ENCODE results near the gene METRNL.

METRNL gene

DNA sequence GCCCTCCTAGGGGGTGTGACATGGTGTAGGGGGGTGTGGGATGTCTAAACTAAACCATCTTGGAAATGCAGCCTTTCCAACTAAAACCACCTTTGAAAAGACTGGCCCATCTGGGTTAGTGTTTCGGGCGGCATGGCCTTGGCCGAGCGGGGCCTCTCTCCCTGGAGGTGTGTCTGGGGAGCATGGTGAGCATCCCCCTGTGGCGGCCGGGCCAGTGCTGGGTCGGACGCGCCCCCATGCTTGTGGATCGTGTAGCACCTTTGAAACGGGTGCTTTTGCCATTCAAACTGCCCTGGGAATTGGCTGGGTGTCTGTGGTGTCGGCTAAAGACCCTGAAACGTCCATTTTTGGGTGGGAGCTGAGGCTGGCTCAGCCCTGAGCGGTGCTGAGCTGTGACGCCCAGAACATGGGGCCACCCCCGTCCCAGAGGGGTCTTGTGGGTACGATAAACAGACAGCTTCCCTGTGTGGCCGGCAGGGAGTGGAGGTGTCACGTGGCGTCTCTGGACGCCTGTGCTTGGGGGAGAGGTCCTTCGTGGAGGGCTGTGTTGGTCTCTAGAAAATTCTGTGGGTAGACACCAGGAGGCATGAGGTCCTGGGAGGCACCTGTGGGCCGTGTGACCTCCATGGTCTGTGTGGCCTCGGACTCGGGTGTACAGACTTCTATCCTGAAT lies 6.3 kb downstream of the METRNL start:
- H3K4me3 ChIP-seq (ENCODE audit: control insufficient read depth, low read depth, low read length), result no peak overlapping the region
- no peak for DNase-seq (ENCODE audit: low read depth)
- TF ChIP-seq, protein P1, sequence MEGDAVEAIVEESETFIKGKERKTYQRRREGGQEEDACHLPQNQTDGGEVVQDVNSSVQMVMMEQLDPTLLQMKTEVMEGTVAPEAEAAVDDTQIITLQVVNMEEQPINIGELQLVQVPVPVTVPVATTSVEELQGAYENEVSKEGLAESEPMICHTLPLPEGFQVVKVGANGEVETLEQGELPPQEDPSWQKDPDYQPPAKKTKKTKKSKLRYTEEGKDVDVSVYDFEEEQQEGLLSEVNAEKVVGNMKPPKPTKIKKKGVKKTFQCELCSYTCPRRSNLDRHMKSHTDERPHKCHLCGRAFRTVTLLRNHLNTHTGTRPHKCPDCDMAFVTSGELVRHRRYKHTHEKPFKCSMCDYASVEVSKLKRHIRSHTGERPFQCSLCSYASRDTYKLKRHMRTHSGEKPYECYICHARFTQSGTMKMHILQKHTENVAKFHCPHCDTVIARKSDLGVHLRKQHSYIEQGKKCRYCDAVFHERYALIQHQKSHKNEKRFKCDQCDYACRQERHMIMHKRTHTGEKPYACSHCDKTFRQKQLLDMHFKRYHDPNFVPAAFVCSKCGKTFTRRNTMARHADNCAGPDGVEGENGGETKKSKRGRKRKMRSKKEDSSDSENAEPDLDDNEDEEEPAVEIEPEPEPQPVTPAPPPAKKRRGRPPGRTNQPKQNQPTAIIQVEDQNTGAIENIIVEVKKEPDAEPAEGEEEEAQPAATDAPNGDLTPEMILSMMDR (IDR thresholded peaks at IDR 0.05; ENCODE audit: control insufficient read depth, insufficient read depth, low read depth, low read length, missing control alignments), result no peak

DNA sequence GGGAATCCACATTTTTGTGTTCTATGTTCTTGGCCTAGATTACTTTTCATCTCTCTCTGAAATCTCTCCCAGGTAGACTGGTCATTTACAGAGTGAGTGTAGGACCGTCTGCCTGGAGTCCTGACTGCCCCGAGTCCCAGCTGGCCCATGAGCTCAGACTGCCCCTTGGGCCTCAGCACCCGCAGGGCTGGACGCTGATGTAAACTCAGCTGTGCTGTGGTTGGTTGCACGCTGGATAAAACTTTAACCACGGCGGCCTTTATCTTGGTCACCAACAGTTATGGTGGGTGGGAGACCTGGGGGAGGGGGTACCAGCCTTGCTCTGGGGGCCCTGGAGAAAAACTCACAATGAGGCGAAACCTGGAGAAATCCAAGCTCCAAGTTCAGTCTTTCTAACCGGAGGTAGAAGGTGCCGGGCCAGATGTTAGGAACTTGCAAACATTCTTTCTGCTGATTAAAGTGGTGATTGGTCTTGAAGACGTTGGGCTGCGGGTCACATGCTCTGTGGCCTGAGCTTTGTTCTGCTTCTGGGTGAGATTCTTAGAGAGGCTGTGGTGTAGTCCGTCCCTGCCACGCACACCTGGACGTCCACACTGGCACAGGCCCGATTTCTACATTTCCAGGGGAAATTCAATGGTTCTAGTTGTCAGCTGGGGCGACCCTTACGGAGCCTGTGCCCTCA lies 6.9 kb downstream of the METRNL start:
- no peak for DNase-seq (ENCODE audit: low read depth)
- no peak overlapping the region for H3K4me3 ChIP-seq (ENCODE audit: control insufficient read depth, low read depth, low read length)
- TF ChIP-seq, protein P1 (IDR thresholded peaks at IDR 0.05; ENCODE audit: control insufficient read depth, insufficient read depth, low read depth, low read length, missing control alignments), result no peak

DNA sequence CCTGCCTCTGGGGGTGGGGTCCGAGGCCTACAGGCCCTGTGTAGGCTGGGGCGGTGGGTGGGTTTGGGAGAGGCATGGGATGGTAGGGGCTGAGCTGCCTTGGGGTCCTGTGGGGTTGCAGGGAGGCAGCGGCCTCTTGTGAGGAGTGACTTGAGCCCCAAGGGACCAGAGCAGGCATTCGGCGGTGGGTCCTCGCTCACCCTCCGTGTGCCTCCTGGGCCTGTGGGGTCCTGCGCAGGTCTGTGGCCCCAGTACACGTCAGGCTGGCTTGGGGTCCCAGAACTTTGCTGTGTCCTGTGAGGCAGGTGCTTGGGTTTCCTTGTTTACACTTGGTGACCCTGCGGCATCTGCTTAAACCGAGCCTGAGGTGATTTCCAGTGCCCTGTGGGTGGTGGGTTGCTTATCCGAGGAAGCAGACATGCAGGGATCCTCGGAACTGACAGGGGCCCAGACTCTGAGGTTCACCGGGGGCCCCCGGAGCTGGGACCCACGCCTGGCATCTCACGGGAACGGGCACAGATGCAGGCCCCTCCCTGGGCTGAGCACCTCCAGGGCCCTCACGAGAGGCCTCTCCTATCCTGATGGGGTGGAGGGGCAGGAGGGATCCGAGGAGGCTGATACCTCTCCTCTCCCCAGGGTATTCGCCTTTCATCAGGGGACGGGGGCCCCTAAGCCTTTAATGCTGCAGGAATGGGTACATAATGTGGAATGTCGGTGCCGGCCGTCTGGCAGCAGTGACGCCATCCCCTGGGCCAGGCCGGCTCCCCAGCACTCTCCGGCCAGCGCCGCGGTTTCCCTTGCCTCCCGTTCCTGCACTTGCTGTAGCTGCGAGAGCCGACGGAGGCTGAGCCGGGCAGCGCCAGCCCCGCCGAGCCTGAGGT lies 7.7 kb downstream of the METRNL start:
- H3K4me3 ChIP-seq (ENCODE audit: control insufficient read depth, low read depth, low read length), result no peak overlapping the region
- TF ChIP-seq, protein P1 (IDR thresholded peaks at IDR 0.05; ENCODE audit: control insufficient read depth, insufficient read depth, low read depth, low read length, missing control alignments), result no peak
- no peak for DNase-seq (ENCODE audit: low read depth)

DNA sequence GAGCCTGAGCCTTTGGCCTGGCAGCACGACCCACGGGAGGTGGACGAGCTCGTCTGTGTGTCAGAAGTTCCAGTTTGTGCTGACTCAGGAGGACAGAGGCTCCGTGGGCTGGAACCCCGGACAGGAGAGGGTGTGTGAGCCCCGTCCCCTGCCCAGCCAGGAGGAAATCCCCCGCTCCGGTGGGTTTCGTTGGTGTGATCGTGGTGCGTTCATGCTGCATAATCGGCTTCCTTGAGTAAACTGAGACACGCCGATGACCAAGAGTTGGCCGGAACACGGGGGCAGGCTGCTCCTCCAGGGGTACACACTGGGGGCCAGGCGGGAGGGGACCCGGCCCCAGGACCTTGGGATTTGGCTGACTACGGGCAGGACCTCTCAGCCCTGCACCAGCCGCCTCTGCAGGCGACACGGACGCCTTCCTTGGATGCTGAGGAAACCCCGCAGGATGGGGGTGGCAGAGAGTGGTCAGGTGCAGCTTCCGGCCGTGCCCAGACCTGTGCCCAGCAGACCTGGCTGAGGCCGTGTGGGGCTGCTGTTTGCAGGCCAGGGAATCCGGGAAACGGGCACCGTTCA lies 8.5 kb downstream of the METRNL start:
- no peak overlapping the region for H3K4me3 ChIP-seq (ENCODE audit: control insufficient read depth, low read depth, low read length)
- no peak for DNase-seq (ENCODE audit: low read depth)
- TF ChIP-seq, protein P1 (IDR thresholded peaks at IDR 0.05; ENCODE audit: control insufficient read depth, insufficient read depth, low read depth, low read length, missing control alignments), result no peak

DNA sequence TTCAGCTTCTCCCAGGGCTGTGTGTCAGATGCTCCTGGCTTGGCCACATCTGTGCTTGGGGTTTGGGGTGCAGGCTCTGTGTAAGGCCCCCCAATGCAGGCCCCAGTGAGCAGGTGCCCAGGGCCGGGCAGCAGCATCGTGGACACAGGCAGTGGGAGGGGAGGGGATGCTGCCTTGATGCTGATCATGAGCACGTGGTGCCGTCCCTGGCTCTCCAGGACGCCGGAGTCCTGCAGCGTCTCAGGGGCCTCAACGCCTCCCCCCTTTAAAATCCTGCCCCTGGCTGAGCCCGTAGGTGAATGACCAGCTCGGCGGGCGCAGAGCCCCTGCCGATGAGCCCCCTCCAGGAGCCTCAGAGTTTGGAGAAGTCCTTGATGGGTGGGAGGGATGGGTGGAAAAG lies 9.0 kb downstream of the METRNL start:
- H3K4me3 ChIP-seq (ENCODE audit: control insufficient read depth, low read depth, low read length), result no peak overlapping the region
- TF ChIP-seq, protein P1 (IDR thresholded peaks at IDR 0.05; ENCODE audit: control insufficient read depth, insufficient read depth, low read depth, low read length, missing control alignments), result no peak
- DNase-seq (ENCODE audit: low read depth), result no peak

DNA sequence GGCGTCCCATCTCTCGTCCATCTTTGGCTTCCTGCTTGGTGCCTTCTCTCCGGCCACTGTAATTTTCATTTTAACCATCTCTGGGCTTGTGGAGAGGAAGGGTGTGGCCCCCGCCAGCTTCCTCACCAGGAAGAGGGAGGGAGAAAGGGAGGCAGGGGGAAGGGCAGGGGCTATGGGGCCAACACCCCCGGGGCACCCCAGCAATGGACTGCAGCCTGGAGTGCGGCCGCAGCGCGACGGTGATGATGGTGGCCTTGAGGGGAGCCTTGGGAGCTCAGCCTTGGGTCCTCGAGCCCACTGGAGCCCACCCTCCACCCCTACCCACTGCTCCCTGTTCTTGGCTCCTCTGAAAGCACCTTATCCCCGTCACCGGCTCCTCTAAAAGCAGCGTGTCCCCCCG lies 9.5 kb downstream of the METRNL start:
- TF ChIP-seq, protein P1 (IDR thresholded peaks at IDR 0.05; ENCODE audit: control insufficient read depth, insufficient read depth, low read depth, low read length, missing control alignments), result no peak
- no peak overlapping the region for H3K4me3 ChIP-seq (ENCODE audit: control insufficient read depth, low read depth, low read length)
- DNase-seq (ENCODE audit: low read depth), result no peak

Measured in AG09309 (cell line).